HCT116 (cell line): Measurements from ENCODE around the gene PCDHA7. TPM values are rescaled to one million over a fixed set of nuclear protein-coding genes. Genes with fewer than 3 reads are reported as not detected.

ENCODE experiments used
- ATAC-seq: fragments of 200-7000 bp; cut with Tn5 transposase; 2 replicates; pipeline ENCODE4 v1.9.1; 2020; ENCODE audit warnings: mild to moderate bottlenecking, moderate library complexity
- BruUV-seq: library from RNA; stranded (reverse); fragments of 400-500 nt; replicated peaks from 2 replicates; lab custom pipeline; 2021; lab: Mats Ljungman, UMichigan
- CTCF ChIA-PET: fragments of 300-600 bp; sonication (Branson Sonifier 250); formaldehyde crosslinking; loops from one replicate; lab custom pipeline; 2021; ENCODE audit warnings: antibody characterized with exemption; lab: Charles Lee
- POLR2A ChIA-PET: fragments of 300-600, 350-600 bp; sonication (Branson Sonifier 250); formaldehyde crosslinking; loops from one replicate; lab custom pipeline; 2021; ENCODE audit warnings: antibody characterized with exemption; lab: Charles Lee
- RAD21 ChIA-PET, 2 experiments: fragments of 300-600 bp; sonication (Branson Sonifier 250); formaldehyde crosslinking; loops; one replicate each; lab custom pipeline; 2023; ENCODE audit warnings: low total read pairs in 2 of 2; ENCODE audit not compliant: uncharacterized antibody in 2 of 2, unreplicated experiment in 2 of 2, low non-redundant PET in 1 of 2; lab: Charles Lee
- DNase-seq: peaks from one replicate; pipeline ENCODE4 v3.0.0-alpha.2; 2010; ENCODE audit warnings: low read depth, low spot score
- H2AFZ ChIP-seq: fragments of 200-600 bp; shearing (Covaris generic), sonication (generic); 2 replicates; pipeline ENCODE4 v1.6.1; 2017; ENCODE audit warnings: low read depth, mixed run types, mixed read lengths, antibody characterized with exemption, low read length; ENCODE audit not compliant: poor library complexity, severe bottlenecking
- H3K27ac ChIP-seq: 2 replicates; pipeline ENCODE4 v1.5.1; 2012; ENCODE audit warnings: low read depth, low read length
- H3K27me3 ChIP-seq: fragments of 200-600 bp; sonication (generic); 2 replicates; pipeline ENCODE4 v1.6.1; 2016; ENCODE audit warnings: mixed run types, low read length, mixed read lengths; ENCODE audit not compliant: insufficient read depth
- H3K36me3 ChIP-seq, 2 experiments: fragments of 200-500 bp in 1 of 2; fragments of 200-600 bp in 1 of 2; sonication (Bioruptor generic) in 1 of 2; sonication (generic) in 1 of 2; 2 replicates each; pipeline versions ENCODE4 v1.5.1 to v1.6.1; 2014 to 2016; ENCODE audit warnings: low read length in 2 of 2, inconsistent platforms in 1 of 2, mixed read lengths in 1 of 2, mixed run types in 1 of 2; ENCODE audit not compliant: insufficient read depth in 2 of 2, control insufficient read depth in 1 of 2
- H3K4me1 ChIP-seq, 2 experiments: fragments of 200-600 bp in 1 of 2; sonication (generic) in 1 of 2; 2 replicates each; pipeline versions ENCODE4 v1.5.1 to v1.6.1; 2012 to 2017; ENCODE audit warnings: low read length in 2 of 2, inconsistent platforms in 1 of 2, mild to moderate bottlenecking in 1 of 2, mixed read lengths in 1 of 2, mixed run types in 1 of 2, moderate library complexity in 1 of 2; ENCODE audit not compliant: insufficient read depth in 2 of 2, control insufficient read depth in 1 of 2
- H3K4me2 ChIP-seq: fragments of 200-600 bp; sonication (generic); 2 replicates; pipeline ENCODE4 v1.6.1; 2017; ENCODE audit warnings: mixed run types, low read length, mixed read lengths
- H3K4me3 ChIP-seq, 2 experiments: fragments of 200-600 bp in 1 of 2; sonication (generic) in 1 of 2; replicated peaks in 1 of 2; 2 replicates each; pipeline ENCODE4 v1.5.1; 2011 to 2016; ENCODE audit warnings: low read length in 2 of 2, control low read depth in 1 of 2, low read depth in 1 of 2, mild to moderate bottlenecking in 1 of 2, mixed read lengths in 1 of 2, mixed run types in 1 of 2
- H3K79me2 ChIP-seq: fragments of 200-600 bp; sonication (generic); 2 replicates; pipeline ENCODE4 v1.6.1; 2017; ENCODE audit warnings: mild to moderate bottlenecking, mixed run types, low read length, moderate library complexity, mixed read lengths; ENCODE audit not compliant: insufficient read depth
- H3K9ac ChIP-seq: fragments of 200-600 bp; sonication (generic); 2 replicates; pipeline ENCODE4 v1.6.1; 2016; ENCODE audit warnings: low read length, mixed read lengths
- H3K9me2 ChIP-seq: fragments of 200-600 bp; sonication (generic), shearing (Covaris generic); 2 replicates; pipeline ENCODE4 v1.6.1; 2017; ENCODE audit warnings: mixed run types, mild to moderate bottlenecking, moderate library complexity; ENCODE audit not compliant: insufficient read depth
- H3K9me3 ChIP-seq, 2 experiments: fragments of 200-500 bp in 1 of 2; fragments of 200-600 bp in 1 of 2; sonication (Bioruptor generic) in 1 of 2; sonication (generic) in 1 of 2; 2 replicates each; pipeline ENCODE4 v1.6.1; 2014 to 2017; ENCODE audit warnings: low read length in 2 of 2, mixed read lengths in 2 of 2, inconsistent platforms in 1 of 2, low read depth in 1 of 2, mild to moderate bottlenecking in 1 of 2, mixed run types in 1 of 2, moderate library complexity in 1 of 2; ENCODE audit not compliant: control insufficient read depth in 1 of 2, insufficient read depth in 1 of 2
- H4K20me1 ChIP-seq: fragments of 200-600 bp; sonication (generic), shearing (Covaris generic); 2 replicates; pipeline ENCODE4 v1.6.1; 2017; ENCODE audit warnings: mixed run types, mild to moderate bottlenecking, moderate library complexity; ENCODE audit not compliant: insufficient read depth
- ATF3 ChIP-seq: IDR thresholded peaks from 2 replicates; pipeline ENCODE4 v1.6.1; 2012
- CBX3 ChIP-seq: IDR thresholded peaks from 2 replicates; pipeline ENCODE4 v1.6.1; 2012; ENCODE audit warnings: low read depth
- CEBPB ChIP-seq: IDR thresholded peaks from 2 replicates; pipeline ENCODE4 v1.6.1; 2012; ENCODE audit warnings: low read depth
- EGR1 ChIP-seq: IDR thresholded peaks from 2 replicates; pipeline ENCODE4 v1.6.1; 2012; ENCODE audit warnings: low read depth
- EZH2 ChIP-seq: fragments of 200-600 bp; sonication (generic); IDR thresholded peaks from 2 replicates; pipeline ENCODE4 v1.6.1; 2017; ENCODE audit warnings: antibody characterized with exemption, mixed run types
- EZH2phosphoT487 ChIP-seq: fragments of 200-600 bp; IDR thresholded peaks from 2 replicates; pipeline ENCODE4 v1.6.1; 2018; ENCODE audit warnings: antibody characterized with exemption, borderline replicate concordance
- FOSL1 ChIP-seq: IDR thresholded peaks from 2 replicates; pipeline ENCODE4 v1.6.1; 2012; ENCODE audit warnings: low read depth
- JUND ChIP-seq: IDR thresholded peaks from 2 replicates; pipeline ENCODE4 v1.6.1; 2012
- SIN3A ChIP-seq: IDR thresholded peaks from 2 replicates; pipeline ENCODE4 v1.6.1; 2012; ENCODE audit warnings: low read depth
- SP1 ChIP-seq: IDR thresholded peaks from 2 replicates; pipeline ENCODE4 v1.6.1; 2012; ENCODE audit warnings: low read depth
- ZBTB33 ChIP-seq: IDR thresholded peaks from 2 replicates; pipeline ENCODE4 v1.6.1; 2011; ENCODE audit warnings: mild to moderate bottlenecking, low read length, moderate library complexity; ENCODE audit not compliant: insufficient replicate concordance; ENCODE audit errors: extremely low read depth
- intact Hi-C: fragments of 100-400 bp; cut with micrococcal nuclease; formaldehyde crosslinking; loops from 2 replicates; pipeline ENCODE4 v1.10.0; 2022
- total RNA-seq: library from RNA; stranded (reverse); gene quantifications from one replicate; pipeline ENCODE4 v1.2.1, GENCODE V29; 2021; ENCODE audit not compliant: unreplicated experiment

The PCDHA7 gene
- total RNA-seq, 1 experiment from 2014 or later, result not detected

GRCh38 chr5:140796718-140797095, 37.4 kb upstream of the PCDHA7 start:
- Histone ChIP-seq H2AFZ (no peak overlapping the region), H3K9me2 (no peaks in the 10 kb centered on the region), H3K27me3 (no peaks in the 10 kb centered on the region), H3K4me1 (no peaks in the 10 kb centered on the region), H3K4me3 (no peak overlapping the region), H3K4me2 (no peak overlapping the region), H3K27ac (no peak overlapping the region), H3K79me2 (no peaks in the 10 kb centered on the region), H3K9me3 (no peaks in the 10 kb centered on the region; a peak in 1 of 4 replicates), H3K36me3 (no peaks in the 10 kb centered on the region)
- ATAC-seq (no peak), DNase-seq (no peak)
- intact Hi-C loops, result no loop called here
- RAD21 ChIA-PET, result no interaction called here
- BruUV-seq, result no TSS peak
- TF ChIP-seq CBX3 (no peak), ZBTB33 (no peak), EGR1 (no peak), EZH2 (no peak), SIN3A (no peak), JUND (no peak), FOSL1 (no peak), ATF3 (no peak)
- TF ChIP-seq, all 23 proteins: peak for 0
- ChIA-PET POLR2A (no interaction called here), CTCF (no interaction called here)
- no peak overlapping the region for H3K9ac ChIP-seq
- no peaks in the 10 kb centered on the region for H4K20me1 ChIP-seq

- no peak for ATAC-seq
- H3K9ac ChIP-seq, result no peak within 1 kb of the TSS
- no peak within 1 kb of the TSS for H3K4me3 ChIP-seq
- no peaks in the 10 kb centered on the region for H4K20me1 ChIP-seq
- RAD21 ChIA-PET, result no interaction called here
- no peaks in the 10 kb centered on the region for H3K79me2 ChIP-seq
- BruUV-seq, result no TSS peak
- H3K36me3 ChIP-seq, result no peaks in the 10 kb centered on the region
- TF ChIP-seq EGR1, result no peak
- no peak for TF ChIP-seq SP1
- no peak for TF ChIP-seq CEBPB
- no peak for TF ChIP-seq EZH2phosphoT487
- TF ChIP-seq, all 23 proteins: peak for 0
- H3K4me2 ChIP-seq, result no peak within 1 kb of the TSS
- DNase-seq, result no peak
- H3K9me3 ChIP-seq, result peaks cover 0 to 5% of the 10 kb centered on the region in 2 experiments; a peak in 2 of 4 replicates
- intact Hi-C loops, result no loop called here
- ChIA-PET CTCF (no interaction called here), POLR2A (no interaction called here)
- H3K27me3 ChIP-seq, result no peaks in the 10 kb centered on the region
- H3K4me1 ChIP-seq, result no peaks in the 10 kb centered on the region
- H3K9me2 ChIP-seq, result no peaks in the 10 kb centered on the region
- H2AFZ ChIP-seq, result no peak within 1 kb of the TSS
- H3K27ac ChIP-seq, result no peak within 1 kb of the TSS
These were observed 33.1 kb upstream of the PCDHA7 start, which contains the start of gene PCDHA3 for GRCh38 chr5:140800816-140801493. Gene PCDHA3 (plus strand): TSS chr5:140801057.
